Liver (tissue), 3 donors: ENCODE data around the gene AHRR.

Source experiments
- CTCF ChIP-seq: fragments of 150-350 bp; IDR thresholded peaks from 2 replicates; pipeline ENCODE4 v1.5.1; 2017; ENCODE audit warnings: improper control_type of control experiment, low read depth, low read length; ENCODE audit not compliant: missing input control
- FOXA2 ChIP-seq: IDR thresholded peaks from 2 replicates; pipeline ENCODE4 v1.6.1; 2016; ENCODE audit warnings: antibody characterized with exemption
- GABPA ChIP-seq, 2 donors: IDR thresholded peaks in 1 of 2; conservative IDR thresholded peaks in 1 of 2; 2 replicates each; pipeline ENCODE4 v1.6.1; 2016; ENCODE audit warnings: antibody characterized with exemption in 2 of 2, mild to moderate bottlenecking in 1 of 2, moderate library complexity in 1 of 2
- HNF4A ChIP-seq, 2 donors: conservative IDR thresholded peaks; 2 replicates each; pipeline ENCODE4 v1.6.1; 2016; ENCODE audit warnings: antibody characterized with exemption in 2 of 2, mild to moderate bottlenecking in 2 of 2
- JUND ChIP-seq, 2 donors: IDR thresholded peaks; 2 replicates each; pipeline ENCODE4 v1.6.1; 2016; ENCODE audit warnings: antibody characterized with exemption in 2 of 2
- MAX ChIP-seq: IDR thresholded peaks from 2 replicates; pipeline ENCODE4 v1.6.1; 2016; ENCODE audit warnings: antibody characterized with exemption
- NR2F2 ChIP-seq: IDR thresholded peaks from 2 replicates; pipeline ENCODE4 v1.6.1; 2016; ENCODE audit warnings: antibody characterized with exemption
- RAD21 ChIP-seq, 2 donors: IDR thresholded peaks; 2 replicates each; pipeline ENCODE4 v1.6.1; 2016; ENCODE audit warnings: antibody characterized with exemption in 2 of 2, mild to moderate bottlenecking in 2 of 2
- REST ChIP-seq: IDR thresholded peaks from 2 replicates; pipeline ENCODE4 v1.6.1; 2016; ENCODE audit warnings: antibody characterized with exemption, mild to moderate bottlenecking
- RXRA ChIP-seq, 2 donors: IDR thresholded peaks; 2 replicates each; pipeline ENCODE4 v1.6.1; 2017 to 2018; ENCODE audit warnings: antibody characterized with exemption in 2 of 2, mild to moderate bottlenecking in 1 of 2
- SP1 ChIP-seq: IDR thresholded peaks from 2 replicates; pipeline ENCODE4 v1.6.1; 2018; ENCODE audit warnings: antibody characterized with exemption, mild to moderate bottlenecking
- TAF1 ChIP-seq: conservative IDR thresholded peaks from 2 replicates; pipeline ENCODE4 v1.6.1; 2016; ENCODE audit warnings: antibody characterized with exemption, mild to moderate bottlenecking
- YY1 ChIP-seq: IDR thresholded peaks from 2 replicates; pipeline ENCODE4 v1.6.1; 2016; ENCODE audit warnings: antibody characterized with exemption, mild to moderate bottlenecking
- TF ChIP-seq, protein P1 (sequence below): IDR thresholded peaks from 2 replicates; pipeline ENCODE4 v1.6.1; 2016; ENCODE audit warnings: antibody characterized with exemption
- donor health status: healthy.
- donor health status: healthy.

- TF ChIP-seq FOXA2 (no peak), CTCF (no peak), REST (no peak), RAD21 (IDR thresholded peaks at IDR 0.05) (no peak), GABPA (IDR thresholded peaks at IDR 0.05 in 1 of 2, conservative IDR thresholded peaks at IDR 0.05 in 1 of 2) (no peak), NR2F2 (no peak), YY1 (no peak), MAX (no peak), JUND (IDR thresholded peaks at IDR 0.05) (no peak), SP1 (no peak), HNF4A (conservative IDR thresholded peaks at IDR 0.05) (no peak), RXRA (IDR thresholded peaks at IDR 0.05) (no peak), TAF1 (no peak)
- TF ChIP-seq, protein P1, sequence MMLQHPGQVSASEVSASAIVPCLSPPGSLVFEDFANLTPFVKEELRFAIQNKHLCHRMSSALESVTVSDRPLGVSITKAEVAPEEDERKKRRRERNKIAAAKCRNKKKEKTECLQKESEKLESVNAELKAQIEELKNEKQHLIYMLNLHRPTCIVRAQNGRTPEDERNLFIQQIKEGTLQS, result no peak
Observed at GRCh38 chr5:344668-345067, 23.2 kb downstream of the AHRR start.
